Natural killer cell (primary cell): ENCODE results near the gene USF2. TPM values are rescaled to one million over a fixed set of nuclear protein-coding genes. Genes with fewer than 3 reads are reported as not detected.

Source experiments
- ATAC-seq, 3 donors: fragments of 150-1000 bp in 2 of 3; fragments of 200-7000 bp in 1 of 3; cut with Tn5 transposase; 1 replicate in 1 of 3; 2 replicates in 2 of 3; pipeline ENCODE4 v1.10.0; 2021; ENCODE audit warnings: mild to moderate bottlenecking in 2 of 3, moderate library complexity in 2 of 3
- DNase-seq, 2 donors: peaks; one replicate each; pipeline versions ENCODE4 v3.0.0 to v3.0.0-alpha.2; 2013 to 2021; ENCODE audit warnings: mixed read lengths in 1 of 2
- H3K27ac ChIP-seq: one replicate; pipeline ENCODE4 v1.5.1; 2013; ENCODE audit warnings: mild to moderate bottlenecking, low read length
- H3K27me3 ChIP-seq: one replicate; pipeline ENCODE4 v1.6.1; 2013; ENCODE audit warnings: low read length; ENCODE audit not compliant: control insufficient read depth, insufficient read depth
- H3K36me3 ChIP-seq: one replicate; pipeline ENCODE4 v1.6.1; 2013; ENCODE audit warnings: low read length; ENCODE audit not compliant: control insufficient read depth, insufficient read depth
- H3K4me1 ChIP-seq: one replicate; pipeline ENCODE4 v1.6.1; 2013; ENCODE audit warnings: low read length; ENCODE audit not compliant: control insufficient read depth, insufficient read depth
- H3K4me3 ChIP-seq: one replicate; pipeline ENCODE4 v1.5.1; 2013; ENCODE audit warnings: low read length
- H3K9me3 ChIP-seq: one replicate; pipeline ENCODE4 v1.6.1; 2013; ENCODE audit warnings: low read length; ENCODE audit not compliant: control insufficient read depth, insufficient read depth
- H3K27ac Mint-ChIP-seq, 2 donors: one replicate each; pipeline ENCODE4 v1.8.0; 2022; ENCODE audit warnings: mild to moderate bottlenecking in 2 of 2, mixed read lengths in 2 of 2, moderate library complexity in 1 of 2
- H3K27me3 Mint-ChIP-seq, 2 donors: one replicate each; pipeline ENCODE4 v1.8.0; 2022; ENCODE audit warnings: low read depth in 2 of 2, mixed read lengths in 2 of 2
- H3K36me3 Mint-ChIP-seq: one replicate; pipeline ENCODE4 v1.8.0; 2022; ENCODE audit warnings: mixed read lengths
- H3K4me1 Mint-ChIP-seq, 2 donors: one replicate each; pipeline ENCODE4 v1.8.0; 2022; ENCODE audit warnings: mixed read lengths in 2 of 2
- H3K4me3 Mint-ChIP-seq: one replicate; pipeline ENCODE4 v1.8.0; 2022; ENCODE audit warnings: mild to moderate bottlenecking, moderate library complexity, mixed read lengths
- H3K9me3 Mint-ChIP-seq, 2 donors: one replicate each; pipeline ENCODE4 v1.8.0; 2022; ENCODE audit warnings: mixed read lengths in 2 of 2
- WGBS: methylation state at CpG from one replicate; pipeline ENCODE4 v1.1.7; 2013; ENCODE audit warnings: missing lambda C conversion rate; ENCODE audit not compliant: insufficient coverage; 5-methylcytosine and 5-hydroxymethylcytosine counted together
- intact Hi-C: fragments of 100-400 bp; cut with micrococcal nuclease; formaldehyde crosslinking; loops from one replicate; pipeline ENCODE4 v1.14.2; 2022
- total RNA-seq, 4 donors: library from RNA; stranded (reverse); fragments of 120-200 nt in 1 of 4; gene quantifications; one replicate each; pipeline versions ENCODE4 v1.2.3 to v1.2.4, GENCODE V29; 2013 to 2022
- TF ChIP-seq, protein P1 (sequence below): fragments of 200-600 bp; IDR thresholded peaks from one replicate; pipeline ENCODE4 v1.8.0; 2022; ENCODE audit warnings: antibody characterized with exemption

The USF2 gene
- total RNA-seq, 3 donors from 2014 or later (not counting 1 experiment from before 2014, with no cell fraction given): 243 to 253 (median 250) TPM

DNA sequence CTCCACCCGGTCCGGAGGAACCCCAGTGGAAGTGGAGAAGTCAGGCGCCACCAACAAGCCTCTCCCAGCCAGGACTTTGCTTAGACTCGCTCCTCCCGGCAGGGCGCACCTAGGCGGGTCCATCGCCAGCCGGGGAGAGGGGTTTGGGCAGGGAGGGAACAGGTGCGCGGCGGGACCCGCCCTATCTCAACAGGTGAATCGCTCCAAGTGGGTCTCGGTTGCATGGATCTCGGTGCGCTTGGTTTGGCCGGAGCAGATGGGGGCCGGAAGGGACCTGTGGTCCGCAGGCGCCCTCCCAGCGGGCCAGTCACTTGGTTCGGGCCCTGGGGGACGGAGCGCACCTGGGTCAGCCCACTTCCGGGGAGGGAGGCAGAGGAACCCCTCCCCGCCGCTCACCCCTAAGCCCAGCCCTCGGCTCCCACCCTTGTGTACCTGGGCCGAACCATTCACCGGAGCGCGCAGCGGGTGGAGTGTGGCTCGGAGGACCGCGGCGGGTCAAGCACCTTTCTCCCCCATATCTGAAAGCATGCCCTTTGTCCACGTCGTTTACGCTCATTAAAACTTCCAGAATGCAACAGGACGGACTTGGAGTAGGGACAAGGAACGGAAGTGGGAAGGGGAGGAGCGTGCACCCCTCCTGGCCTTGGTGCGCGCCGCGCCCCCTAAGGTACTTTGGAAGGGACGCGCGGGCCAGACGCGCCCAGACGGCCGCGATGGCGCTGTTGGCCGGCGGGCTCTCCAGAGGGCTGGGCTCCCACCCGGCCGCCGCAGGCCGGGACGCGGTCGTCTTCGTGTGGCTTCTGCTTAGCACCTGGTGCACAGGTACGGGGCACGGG is 20.2 kb upstream of the USF2 start, which contains the start of gene LSR:
Gene LSR (plus strand): TSS at position 693 of the 836 bp plus-strand sequence. CDS start 21 bp downstream, at position 714.
- DNase-seq: peak; percentile 30 to 83
- peak within 1 kb of the TSS in 1 of 2 donors; percentile 52 for H3K27ac Mint-ChIP-seq
- H3K4me1 Mint-ChIP-seq: peaks cover 14 to 24% of the 10 kb centered on the region in 2 donors
- peak within 1 kb of the TSS; percentile 78 for H3K4me3 Mint-ChIP-seq
- TF ChIP-seq, protein P1, sequence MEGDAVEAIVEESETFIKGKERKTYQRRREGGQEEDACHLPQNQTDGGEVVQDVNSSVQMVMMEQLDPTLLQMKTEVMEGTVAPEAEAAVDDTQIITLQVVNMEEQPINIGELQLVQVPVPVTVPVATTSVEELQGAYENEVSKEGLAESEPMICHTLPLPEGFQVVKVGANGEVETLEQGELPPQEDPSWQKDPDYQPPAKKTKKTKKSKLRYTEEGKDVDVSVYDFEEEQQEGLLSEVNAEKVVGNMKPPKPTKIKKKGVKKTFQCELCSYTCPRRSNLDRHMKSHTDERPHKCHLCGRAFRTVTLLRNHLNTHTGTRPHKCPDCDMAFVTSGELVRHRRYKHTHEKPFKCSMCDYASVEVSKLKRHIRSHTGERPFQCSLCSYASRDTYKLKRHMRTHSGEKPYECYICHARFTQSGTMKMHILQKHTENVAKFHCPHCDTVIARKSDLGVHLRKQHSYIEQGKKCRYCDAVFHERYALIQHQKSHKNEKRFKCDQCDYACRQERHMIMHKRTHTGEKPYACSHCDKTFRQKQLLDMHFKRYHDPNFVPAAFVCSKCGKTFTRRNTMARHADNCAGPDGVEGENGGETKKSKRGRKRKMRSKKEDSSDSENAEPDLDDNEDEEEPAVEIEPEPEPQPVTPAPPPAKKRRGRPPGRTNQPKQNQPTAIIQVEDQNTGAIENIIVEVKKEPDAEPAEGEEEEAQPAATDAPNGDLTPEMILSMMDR: no peak
- peak; percentile 72 to 79 (median 79) for ATAC-seq
- Histone ChIP-seq H3K4me3 (peak within 1 kb of the TSS; percentile 72), H3K4me1 (peaks cover 30% of the 10 kb centered on the region), H3K27me3 (peaks cover 7% of the 10 kb centered on the region), H3K36me3 (no peaks in the 10 kb centered on the region), H3K9me3 (no peaks in the 10 kb centered on the region), H3K27ac (peak within 1 kb of the TSS; percentile 64)
- intact Hi-C loops: no loop called here
- under 1% methylated on average over 69 of the region's 69 CpGs for WGBS
- no peaks in the 10 kb centered on the region for H3K9me3 Mint-ChIP-seq
- H3K36me3 Mint-ChIP-seq: peaks cover 5% of the 10 kb centered on the region
- H3K27me3 Mint-ChIP-seq: peaks cover 37 to 42% of the 10 kb centered on the region in 2 donors

GRCh38 chr19:35249146-35249847 is 19.5 kb upstream of the USF2 start:
- WGBS: 23% methylated on average over 34 of the region's 39 CpGs
- peaks cover 14 to 24% of the 10 kb centered on the region in 2 donors for H3K4me1 Mint-ChIP-seq
- DNase-seq (peak; percentile 2 to 15), ATAC-seq (no peak)
- Histone ChIP-seq H3K36me3 (no peaks in the 10 kb centered on the region), H3K27me3 (peaks cover 7% of the 10 kb centered on the region), H3K9me3 (no peaks in the 10 kb centered on the region), H3K4me1 (peaks cover 30% of the 10 kb centered on the region), H3K4me3 (peak overlapping the region; percentile 72), H3K27ac (peak overlapping the region; percentile 64)
- peaks cover 33 to 37% of the 10 kb centered on the region in 2 donors for H3K27me3 Mint-ChIP-seq
- H3K9me3 Mint-ChIP-seq: no peaks in the 10 kb centered on the region
- no peaks in the 10 kb centered on the region for H3K36me3 Mint-ChIP-seq
- H3K4me3 Mint-ChIP-seq: peak overlapping the region; percentile 78
- TF ChIP-seq, protein P1: no peak
- peak overlapping the region in 1 of 2 donors; percentile 14 for H3K27ac Mint-ChIP-seq
- intact Hi-C loops: no loop called here

GRCh38 chr19:35249848-35250711 is 18.7 kb upstream of the USF2 start:
- Mint-ChIP-seq H3K4me3 (peak overlapping the region; percentile 64), H3K36me3 (no peaks in the 10 kb centered on the region), H3K9me3 (no peaks in the 10 kb centered on the region), H3K27ac (no peak overlapping the region), H3K27me3 (peaks cover 27 to 37% of the 10 kb centered on the region in 2 donors), H3K4me1 (peaks cover 14 to 24% of the 10 kb centered on the region in 2 donors)
- DNase-seq: peak; percentile 9 to 23
- Histone ChIP-seq H3K9me3 (no peaks in the 10 kb centered on the region), H3K36me3 (peaks cover 1% of the 10 kb centered on the region), H3K4me1 (peaks cover 30% of the 10 kb centered on the region), H3K4me3 (no peak overlapping the region), H3K27ac (no peak overlapping the region), H3K27me3 (peaks cover 7% of the 10 kb centered on the region)
- TF ChIP-seq, protein P1: no peak
- 91% methylated on average over 34 of the region's 34 CpGs for WGBS
- intact Hi-C loops: no loop called here
- no peak for ATAC-seq
